Measurements from ENCODE around the gene APCDD1L.

- TF ChIP-seq CTCF (IDR thresholded peaks at IDR 0.05; ENCODE audit: poor library complexity) = no peak
- TF ChIP-seq EZH2 (IDR thresholded peaks at IDR 0.05; ENCODE audit: borderline replicate concordance) = no peak
- TF ChIP-seq EZH2phosphoT487 (IDR thresholded peaks at IDR 0.05; ENCODE audit: low read depth, severe bottlenecking, unreplicated experiment) = no peak
Measured at GRCh38 chr20:58537831-58538230, 22.6 kb upstream of the APCDD1L start.
